Stimulated activated CD8-positive, alpha-beta memory T cell treated with anti-CD3 and anti-CD28 coated beads, Interleukin-15, amount 100 ng/mL, for 1 hour (primary cell): ENCODE results near the gene HDHD3.

ENCODE experiments used
- DNase-seq: peaks from one replicate; pipeline ENCODE4 v3.0.0-alpha.2; 2020; ENCODE audit warnings: low read depth

HDHD3 gene

DNA sequence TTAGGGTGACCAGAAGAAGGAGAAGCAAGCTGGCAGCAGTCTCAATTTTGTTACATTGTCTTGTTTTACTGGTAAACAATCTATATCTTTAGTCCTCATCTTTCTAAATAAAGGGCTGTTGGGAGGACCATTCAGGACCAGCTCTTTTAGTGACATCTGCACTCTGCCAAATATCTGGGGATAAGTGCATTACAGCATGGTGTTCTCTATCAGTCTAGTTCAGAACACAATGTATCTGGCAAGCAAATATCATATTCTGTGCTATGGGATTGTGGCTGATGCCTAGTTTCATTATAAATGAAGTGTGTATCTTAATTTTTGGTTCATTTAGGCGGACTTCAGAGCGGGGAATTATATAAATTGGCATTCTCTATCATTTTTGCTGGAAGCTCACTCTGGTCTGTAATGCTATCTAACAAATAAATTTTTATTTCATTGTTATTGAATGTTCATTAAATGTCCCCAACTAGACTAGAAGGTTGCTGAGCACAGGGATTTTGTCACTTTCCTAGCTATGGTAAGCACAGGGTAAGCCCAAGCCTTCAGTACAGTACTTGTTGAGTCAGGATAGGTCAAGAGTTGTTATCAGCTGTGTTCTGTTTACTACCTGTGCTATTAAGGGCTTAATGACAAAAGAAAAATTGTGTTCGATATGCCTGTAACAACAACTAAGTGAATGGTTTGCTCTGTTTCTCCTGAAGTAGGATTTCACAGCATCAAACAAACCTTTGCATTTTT is 48.6 kb downstream of the HDHD3 start:
- no peak for DNase-seq

DNA sequence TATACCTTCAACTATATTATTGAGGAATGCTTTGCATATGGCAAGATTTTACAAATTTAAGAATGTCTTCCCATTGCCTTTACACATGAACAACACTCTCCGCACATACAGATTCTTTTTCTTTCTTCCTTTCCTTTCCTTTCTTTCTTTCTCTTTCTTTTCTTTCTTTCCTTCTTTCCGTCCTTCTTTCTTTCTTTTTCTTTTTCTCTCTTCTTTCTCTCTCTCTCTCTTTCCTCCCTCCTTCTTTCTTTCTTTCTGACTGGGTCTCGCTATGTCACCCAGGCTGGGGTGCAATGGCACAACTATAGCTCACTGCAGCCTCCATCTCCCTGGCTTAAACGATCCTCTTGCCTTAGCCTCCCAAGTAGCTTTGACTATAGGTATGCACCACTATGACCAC is 50.6 kb downstream of the HDHD3 start:
- DNase-seq: no peak
